Measurements from ENCODE around the gene NEU1.
"Not testable (repeated sequence)": the region's sequence is repeated elsewhere in the genome, so short reads cannot be mapped to it uniquely, and the experiment has no call there.

DNA sequence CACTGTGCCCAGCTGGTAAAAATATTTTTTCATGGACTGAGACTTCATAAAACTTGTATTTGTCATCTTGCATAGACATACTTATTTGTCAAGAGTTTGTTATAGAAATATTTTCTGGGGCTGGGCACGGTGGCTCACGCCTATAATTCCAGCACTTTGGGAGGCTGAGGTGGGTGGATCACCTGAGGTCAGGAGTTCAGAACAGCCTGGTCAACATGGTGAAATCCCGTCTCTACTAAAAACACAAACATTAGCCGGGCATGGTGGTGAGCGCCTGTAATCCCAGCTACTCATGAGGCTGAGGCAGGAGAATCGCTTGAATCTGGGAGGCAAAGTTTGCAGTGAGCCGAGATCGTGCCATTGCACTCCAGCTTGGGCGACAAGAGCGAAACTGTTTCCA, 54.0 kb downstream of the NEU1 start:
- TF ChIP-seq POLR2A, POLR2AphosphoS5 (IDR thresholded peaks at IDR 0.05): not testable (repeated sequence)

All from spleen (tissue), 3 donors.